GM12872 (cell line): ENCODE data around the gene ADARB2.

Experiments used
- TF ChIP-seq, protein P1 (sequence below): IDR thresholded peaks from 3 replicates; pipeline ENCODE4 v1.5.1; 2011; ENCODE audit warnings: low read depth, mild to moderate bottlenecking, low read length, moderate library complexity; ENCODE audit not compliant: insufficient read depth

Gene ADARB2

DNA sequence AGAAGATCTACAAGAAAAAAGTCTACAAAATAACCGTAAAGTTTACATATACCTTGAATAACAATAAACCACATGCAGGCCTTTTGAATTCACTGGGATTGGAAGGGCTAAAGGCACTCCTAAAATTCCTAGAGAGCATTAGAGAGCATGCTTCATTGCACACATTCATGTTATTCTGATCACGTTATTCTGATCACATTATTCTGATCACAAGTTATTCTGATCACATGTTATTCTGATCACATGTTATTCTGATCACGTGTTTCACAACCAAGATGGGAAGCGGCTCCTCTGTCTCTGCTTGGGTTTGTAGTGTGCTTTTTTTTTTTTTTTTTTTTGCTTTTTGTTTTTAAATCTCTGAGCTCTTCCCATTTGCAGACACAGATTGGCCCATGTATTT lies 20.5 kb downstream of the ADARB2 start:
- TF ChIP-seq, protein P1, sequence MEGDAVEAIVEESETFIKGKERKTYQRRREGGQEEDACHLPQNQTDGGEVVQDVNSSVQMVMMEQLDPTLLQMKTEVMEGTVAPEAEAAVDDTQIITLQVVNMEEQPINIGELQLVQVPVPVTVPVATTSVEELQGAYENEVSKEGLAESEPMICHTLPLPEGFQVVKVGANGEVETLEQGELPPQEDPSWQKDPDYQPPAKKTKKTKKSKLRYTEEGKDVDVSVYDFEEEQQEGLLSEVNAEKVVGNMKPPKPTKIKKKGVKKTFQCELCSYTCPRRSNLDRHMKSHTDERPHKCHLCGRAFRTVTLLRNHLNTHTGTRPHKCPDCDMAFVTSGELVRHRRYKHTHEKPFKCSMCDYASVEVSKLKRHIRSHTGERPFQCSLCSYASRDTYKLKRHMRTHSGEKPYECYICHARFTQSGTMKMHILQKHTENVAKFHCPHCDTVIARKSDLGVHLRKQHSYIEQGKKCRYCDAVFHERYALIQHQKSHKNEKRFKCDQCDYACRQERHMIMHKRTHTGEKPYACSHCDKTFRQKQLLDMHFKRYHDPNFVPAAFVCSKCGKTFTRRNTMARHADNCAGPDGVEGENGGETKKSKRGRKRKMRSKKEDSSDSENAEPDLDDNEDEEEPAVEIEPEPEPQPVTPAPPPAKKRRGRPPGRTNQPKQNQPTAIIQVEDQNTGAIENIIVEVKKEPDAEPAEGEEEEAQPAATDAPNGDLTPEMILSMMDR = no peak

DNA sequence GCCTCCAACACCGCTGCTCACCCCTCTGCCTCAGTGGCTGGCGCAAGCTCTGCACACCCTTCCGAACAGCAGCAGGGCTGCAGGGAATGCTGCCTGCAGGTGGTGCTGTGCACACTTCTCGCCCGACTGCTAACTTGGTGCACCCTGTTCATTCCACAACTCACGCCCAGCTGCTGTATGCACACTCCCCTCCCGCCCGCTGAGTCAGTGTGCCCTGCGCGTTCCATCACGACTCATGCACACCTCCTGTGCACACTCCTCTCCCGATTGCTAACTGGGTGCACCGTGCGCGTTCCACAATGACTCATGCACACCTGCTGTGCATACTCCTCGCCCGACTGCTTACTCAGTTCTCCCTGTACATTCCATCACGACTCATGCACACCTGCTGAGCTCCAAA lies 21.5 kb downstream of the ADARB2 start:
- TF ChIP-seq, protein P1 = peak; percentile 87

DNA sequence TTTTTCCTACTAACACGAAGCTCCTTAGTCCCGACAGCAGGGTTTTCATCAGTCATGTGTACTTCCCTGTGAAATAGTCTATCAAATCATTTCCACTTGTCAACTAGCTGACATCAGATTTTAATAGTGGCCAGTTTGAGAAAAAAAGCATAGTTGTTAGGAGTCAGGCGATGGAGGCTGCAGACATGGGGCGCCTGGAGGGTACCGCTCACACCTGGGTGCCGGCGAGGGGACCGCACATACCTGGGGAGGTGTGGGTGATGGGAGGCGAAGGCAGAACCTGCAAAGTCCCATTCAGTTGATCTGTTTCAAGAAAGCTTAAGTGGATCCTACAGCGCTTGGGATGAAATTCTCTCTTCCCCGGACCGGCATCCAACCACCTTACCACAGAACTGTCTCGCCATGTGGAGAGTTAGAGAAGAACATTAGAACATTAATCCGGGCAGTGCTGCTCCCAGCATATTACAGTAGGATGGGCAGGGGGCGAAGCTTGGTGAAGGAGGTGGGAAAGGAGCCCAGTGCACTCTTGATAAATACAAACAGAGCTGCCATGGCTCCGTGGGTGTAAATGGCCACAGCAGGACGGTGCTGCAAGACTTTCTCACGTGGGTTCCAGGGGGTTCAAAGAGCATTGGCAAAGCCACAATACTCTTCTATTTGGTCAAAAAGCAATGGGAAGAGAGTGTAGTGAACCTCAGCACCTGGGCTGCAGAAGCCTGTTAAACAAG lies 24.2 kb downstream of the ADARB2 start:
- TF ChIP-seq, protein P1 = no peak

DNA sequence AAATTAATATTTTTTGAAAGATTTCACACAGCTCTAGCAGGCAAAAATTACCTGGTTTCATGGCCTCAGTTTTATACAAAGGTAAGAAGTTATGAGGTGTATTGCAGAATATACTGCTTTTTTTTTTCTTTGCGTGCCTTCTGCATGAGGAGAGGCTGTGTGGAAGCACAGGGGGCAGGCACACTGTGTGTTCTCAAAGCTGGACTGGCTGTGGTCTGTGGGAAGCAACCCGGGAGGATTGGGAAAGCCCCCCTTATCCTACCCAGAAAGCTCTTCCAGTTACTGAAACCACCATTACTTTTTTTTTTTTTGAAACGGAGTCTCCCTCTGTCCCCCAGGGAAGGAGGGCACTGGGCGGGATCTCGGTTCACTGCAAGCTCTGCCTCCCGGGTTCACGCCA lies 25.0 kb downstream of the ADARB2 start:
- TF ChIP-seq, protein P1 = no peak

DNA sequence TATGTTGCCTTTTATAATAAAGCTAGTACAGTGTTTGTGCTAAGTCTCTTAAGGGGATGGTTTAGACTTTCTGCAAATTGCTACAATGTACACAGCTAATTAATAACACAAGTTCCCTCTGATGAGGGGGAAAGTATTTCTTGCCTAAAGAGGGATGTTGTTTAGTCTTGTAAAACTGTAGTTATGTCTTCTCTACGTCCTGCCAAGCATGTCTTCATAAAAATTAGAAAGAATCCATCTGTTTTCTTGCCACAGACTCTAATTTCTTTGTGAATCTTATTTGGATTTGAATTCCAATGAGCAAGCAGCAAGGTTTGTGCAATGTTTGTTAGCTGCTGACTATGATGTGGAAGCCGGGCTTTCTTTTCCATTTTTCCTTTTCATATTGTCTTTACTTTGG lies 28.2 kb downstream of the ADARB2 start:
- TF ChIP-seq, protein P1 = no peak

GRCh38 chr10:1708746-1709145 lies 28.6 kb downstream of the ADARB2 start:
- TF ChIP-seq, protein P1 = no peak

- TF ChIP-seq, protein P1 = no peak
These were observed 30.6 kb downstream of the ADARB2 start for GRCh38 chr10:1706711-1707110.
